K562 (cell line): ENCODE data around the gene NELFE. TPM values are rescaled to one million over a fixed set of nuclear protein-coding genes. Genes with fewer than 3 reads are reported as not detected.
A peak's percentile ranks its signal among the peaks of the same experiment; 100 is the strongest.

ENCODE experiments used
- ASH1L ChIP-seq: fragments of 450-650 bp; IDR thresholded peaks from 2 replicates; pipeline ENCODE4 v1.6.1; 2018; ENCODE audit warnings: borderline replicate concordance, mild to moderate bottlenecking, low read depth; ENCODE audit not compliant: partially characterized antibody
- ATF3 ChIP-seq, 2 experiments: fragments of 450-650 bp in 1 of 2; sonication (generic) in 1 of 2; formaldehyde crosslinking in 1 of 2; IDR thresholded peaks in 1 of 2; conservative IDR thresholded peaks in 1 of 2; 2 replicates each; pipeline versions ENCODE4 v1.6.1 to v1.8.1; 2016 to 2023; ENCODE audit warnings: mild to moderate bottlenecking in 2 of 2, moderate library complexity in 2 of 2, inconsistent platforms in 1 of 2, missing genetic modification reagents in 1 of 2
- DACH1 ChIP-seq: fragments of 450-650 bp; IDR thresholded peaks from 2 replicates; pipeline ENCODE4 v1.6.1; 2018; ENCODE audit not compliant: partially characterized antibody
- EHMT2 ChIP-seq: fragments of 450-650 bp; IDR thresholded peaks from 2 replicates; pipeline ENCODE4 v1.6.1; 2018; ENCODE audit warnings: antibody characterized with exemption
- ELF4 ChIP-seq: fragments of 450-650 bp; formaldehyde crosslinking; IDR thresholded peaks from 2 replicates; pipeline ENCODE4 v1.4.0; 2022; ENCODE audit warnings: missing genetic modification characterization
- FOXO4 ChIP-seq: fragments of 450-650 bp; formaldehyde crosslinking; IDR thresholded peaks from 2 replicates; pipeline ENCODE4 v1.4.0; 2020; ENCODE audit warnings: mild to moderate bottlenecking, moderate library complexity
- MCM3 ChIP-seq: fragments of 450-650 bp; IDR thresholded peaks from 2 replicates; pipeline ENCODE4 v1.6.1; 2016
- NBN ChIP-seq: fragments of 450-650 bp; IDR thresholded peaks from 2 replicates; pipeline ENCODE4 v1.6.1; 2016; ENCODE audit warnings: low read depth, mild to moderate bottlenecking
- RFX1 ChIP-seq: fragments of 450-650 bp; IDR thresholded peaks from 2 replicates; pipeline ENCODE4 v1.6.1; 2016; ENCODE audit warnings: mild to moderate bottlenecking, moderate library complexity
- TBL1XR1 ChIP-seq, 2 experiments: IDR thresholded peaks; 2 replicates each; pipeline ENCODE4 v1.6.1; 2012; ENCODE audit warnings: improper control_type of control experiment in 2 of 2, low read length in 2 of 2, mild to moderate bottlenecking in 1 of 2
- ZBTB43 ChIP-seq: sonication (generic); formaldehyde crosslinking; IDR thresholded peaks from 2 replicates; pipeline ENCODE4 v1.8.0; 2023; ENCODE audit warnings: mild to moderate bottlenecking, missing genetic modification reagents
- ZFP30 ChIP-seq: fragments of 250-450 bp; sonication (Bioruptor Pico); IDR thresholded peaks from 2 replicates; pipeline ENCODE4 v1.8.0; 2022; ENCODE audit warnings: moderate library complexity, mild to moderate bottlenecking, inconsistent platforms, borderline replicate concordance
- ZNF232 ChIP-seq: sonication (generic); formaldehyde crosslinking; IDR thresholded peaks from 2 replicates; pipeline ENCODE4 v1.8.0; 2022; ENCODE audit warnings: mild to moderate bottlenecking, missing genetic modification reagents
- ZNF263 ChIP-seq: sonication (generic); formaldehyde crosslinking; IDR thresholded peaks from 2 replicates; pipeline ENCODE4 v1.8.0; 2022; ENCODE audit warnings: mild to moderate bottlenecking, missing genetic modification reagents, borderline replicate concordance
- ZNF696 ChIP-seq: fragments of 250-450 bp; sonication (Bioruptor Pico); conservative IDR thresholded peaks from 2 replicates; pipeline ENCODE4 v1.4.0; 2020; ENCODE audit warnings: mild to moderate bottlenecking, moderate library complexity
- ZNF707 ChIP-seq: fragments of 250-450 bp; sonication (Bioruptor Pico); conservative IDR thresholded peaks from 2 replicates; pipeline ENCODE4 v1.8.0; 2022; ENCODE audit warnings: inconsistent platforms, mild to moderate bottlenecking, moderate library complexity
- ZZZ3 ChIP-seq: fragments of 450-650 bp; IDR thresholded peaks from 2 replicates; pipeline ENCODE4 v1.6.1; 2016; ENCODE audit warnings: antibody characterized with exemption, mild to moderate bottlenecking, moderate library complexity
- polyA plus RNA-seq, 8 experiments: library from polyadenylated mRNA; depleted of rRNA in 4 of 8; stranded (reverse) in 5 of 8; unstranded in 3 of 8; fragments of >200 nt; fragmentation: Nextera tagmentation in 2 of 8; fragmentation: Illumina TruSeq in 1 of 8; extraction: Ambion mirVana in 2 of 8; extraction: Trizol in 1 of 8; gene quantifications; 2 replicates each; pipeline versions ENCODE4 v1.2.1 to v1.2.3, GENCODE V29; 2011 to 2014; ENCODE audit warnings: inconsistent platforms in 1 of 8, missing spikeins in 1 of 8
- total RNA-seq, 7 experiments: library from RNA; depleted of rRNA in 6 of 7; stranded (reverse); fragments of >200 nt in 6 of 7; fragmentation: Illumina TruSeq in 2 of 7; extraction: Trizol in 2 of 7; gene quantifications; 2 replicates each; pipeline versions ENCODE4 v1.2.1 to v1.2.3, GENCODE V29; 2011 to 2021; ENCODE audit warnings: low replicate concordance in 1 of 7
- TF ChIP-seq, protein P1 (sequence below): sonication (generic); formaldehyde crosslinking; IDR thresholded peaks from 2 replicates; pipeline ENCODE4 v1.8.0; 2022; ENCODE audit warnings: missing genetic modification reagents, mild to moderate bottlenecking, borderline replicate concordance
- TF ChIP-seq, protein P2 (sequence below): sonication (generic); formaldehyde crosslinking; IDR thresholded peaks from 2 replicates; pipeline ENCODE4 v1.9.0; 2022; ENCODE audit warnings: mild to moderate bottlenecking, missing genetic modification reagents

NELFE gene
- total and polyA plus RNA-seq, 9 of the 15 experiments (the other 6 are each of a cell fraction or from before 2014, with no cell fraction given) = 15.2 to 157 (median 91.5) TPM

DNA sequence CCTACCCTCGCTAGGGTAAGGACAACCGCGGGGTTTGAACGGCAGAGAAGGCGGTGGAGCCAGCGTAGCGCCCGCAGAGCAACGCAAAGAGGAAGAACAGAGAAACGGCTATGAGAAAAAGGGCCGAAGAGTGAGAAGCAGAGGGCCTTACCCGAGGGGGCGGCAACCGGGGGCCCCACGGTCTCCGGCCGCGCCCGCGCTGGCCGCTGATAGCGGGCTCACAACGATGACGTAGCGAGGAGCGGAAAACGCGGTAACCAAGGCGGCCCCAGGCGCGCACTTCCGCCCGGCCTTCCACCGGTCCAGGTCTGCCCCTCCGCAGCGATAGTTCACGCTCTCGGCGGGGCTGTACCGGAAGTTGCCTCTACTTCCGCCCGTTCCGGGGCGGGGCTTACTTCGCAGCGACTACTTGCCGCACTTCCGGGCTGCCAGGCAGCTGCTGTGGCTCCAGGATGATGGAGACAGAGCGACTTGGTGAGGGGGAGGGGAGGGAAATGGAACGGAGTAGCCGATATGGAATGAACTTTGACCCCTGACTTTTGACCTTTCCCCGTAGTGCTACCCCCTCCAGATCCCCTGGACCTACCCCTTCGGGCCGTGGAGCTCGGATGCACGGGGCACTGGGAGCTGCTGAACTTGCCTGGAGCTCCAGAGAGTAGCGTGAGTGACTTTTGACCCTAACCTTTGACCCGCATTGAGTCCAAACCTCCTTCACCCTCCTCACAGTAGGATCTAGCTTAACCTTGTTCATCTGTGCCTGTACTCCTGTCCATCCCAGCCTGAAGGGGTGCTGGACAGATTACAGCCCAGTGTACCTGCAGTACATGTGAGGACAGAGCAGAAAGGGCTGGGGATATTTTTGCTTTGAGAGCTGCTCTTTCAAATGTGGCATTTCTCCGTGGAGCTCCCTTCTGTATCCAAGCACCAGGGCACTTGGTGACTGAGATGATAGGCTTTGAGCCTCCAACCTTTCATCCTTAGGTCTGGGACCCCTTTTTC lies at the start of gene NELFE, which contains the start of gene SKIC2 (continued):
- TF ChIP-seq ATF3 (IDR thresholded peaks at IDR 0.05) (peak; percentile 69), ATF3 (CRISPR knock-in tag; conservative IDR thresholded peaks at IDR 0.05) (peak; percentile 68; the same call in 1 of the 2 replicates), NBN (peak; percentile 64; the same call in 1 of the 2 replicates), EHMT2 (no peak), TBL1XR1 (IDR thresholded peaks at IDR 0.05; ENCODE audit: low read length in 2 of 2) (peak; percentile 78 to 92; a peak in 3 of 4 replicates), ZNF707 (CRISPR knock-in tag) (peak; percentile 74), ELF4 (peak; percentile 96), ZZZ3 (no peak), MCM3 (no peak), ASH1L (peak; percentile 88), FOXO4 (CRISPR knock-in tag) (peak; percentile 85; the same call in 1 of the 2 replicates), RFX1 (peak; percentile 91), ZNF696 (no peak), DACH1 (peak; percentile 76), ZFP30 (CRISPR knock-in tag) (peak; percentile 41; the same call in 1 of the 2 replicates), ZBTB43 (CRISPR knock-in tag) (no peak), ZNF232 (no peak), ZNF263 (CRISPR knock-in tag) (no peak; the same call in 1 of the 2 replicates)
- TF ChIP-seq, protein P1, sequence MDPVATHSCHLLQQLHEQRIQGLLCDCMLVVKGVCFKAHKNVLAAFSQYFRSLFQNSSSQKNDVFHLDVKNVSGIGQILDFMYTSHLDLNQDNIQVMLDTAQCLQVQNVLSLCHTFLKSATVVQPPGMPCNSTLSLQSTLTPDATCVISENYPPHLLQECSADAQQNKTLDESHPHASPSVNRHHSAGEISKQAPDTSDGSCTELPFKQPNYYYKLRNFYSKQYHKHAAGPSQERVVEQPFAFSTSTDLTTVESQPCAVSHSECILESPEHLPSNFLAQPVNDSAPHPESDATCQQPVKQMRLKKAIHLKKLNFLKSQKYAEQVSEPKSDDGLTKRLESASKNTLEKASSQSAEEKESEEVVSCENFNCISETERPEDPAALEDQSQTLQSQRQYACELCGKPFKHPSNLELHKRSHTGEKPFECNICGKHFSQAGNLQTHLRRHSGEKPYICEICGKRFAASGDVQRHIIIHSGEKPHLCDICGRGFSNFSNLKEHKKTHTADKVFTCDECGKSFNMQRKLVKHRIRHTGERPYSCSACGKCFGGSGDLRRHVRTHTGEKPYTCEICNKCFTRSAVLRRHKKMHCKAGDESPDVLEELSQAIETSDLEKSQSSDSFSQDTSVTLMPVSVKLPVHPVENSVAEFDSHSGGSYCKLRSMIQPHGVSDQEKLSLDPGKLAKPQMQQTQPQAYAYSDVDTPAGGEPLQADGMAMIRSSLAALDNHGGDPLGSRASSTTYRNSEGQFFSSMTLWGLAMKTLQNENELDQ (CRISPR knock-in tag) = no peak
- TF ChIP-seq, protein P2, sequence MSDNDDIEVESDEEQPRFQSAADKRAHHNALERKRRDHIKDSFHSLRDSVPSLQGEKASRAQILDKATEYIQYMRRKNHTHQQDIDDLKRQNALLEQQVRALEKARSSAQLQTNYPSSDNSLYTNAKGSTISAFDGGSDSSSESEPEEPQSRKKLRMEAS (CRISPR knock-in tag) = peak; percentile 72; the same call in 1 of the 2 replicates
